GM18520 (cell line): ENCODE data around the gene LDAH.

ENCODE experiments used
- ATAC-seq: cut with Tn5 transposase; IDR thresholded peaks from one replicate; pipeline ENCODE4 v1.9.1; 2021; ENCODE audit not compliant: unreplicated experiment

Gene LDAH

GRCh38 chr2:20781656-20782265 is 41.1 kb downstream of the LDAH start:
- peak; percentile 59 for ATAC-seq

- no peak for ATAC-seq
Observed at GRCh38 chr2:20771299-20771698, 51.6 kb downstream of the LDAH start.

GRCh38 chr2:20766798-20767644 is 55.9 kb downstream of the LDAH start:
- ATAC-seq, result no peak

- ATAC-seq, result no peak
Observed at GRCh38 chr2:20766213-20766612, 56.7 kb downstream of the LDAH start.

- no peak for ATAC-seq
Observed at GRCh38 chr2:20762945-20763683, 59.8 kb downstream of the LDAH start.

GRCh38 chr2:20759487-20759886 is 63.4 kb downstream of the LDAH start:
- ATAC-seq, result no peak

GRCh38 chr2:20758997-20759396 is 63.9 kb downstream of the LDAH start:
- no peak for ATAC-seq

- ATAC-seq, result no peak
Observed at GRCh38 chr2:20757405-20758090, 65.4 kb downstream of the LDAH start.

- no peak for ATAC-seq
Observed at GRCh38 chr2:20755132-20755800, 67.6 kb downstream of the LDAH start.

- ATAC-seq, result no peak
Observed at GRCh38 chr2:20752293-20752692, 70.6 kb downstream of the LDAH start.

- ATAC-seq, result no peak
Observed at GRCh38 chr2:20747317-20747716, 75.6 kb downstream of the LDAH start.

GRCh38 chr2:20745924-20746555 is 76.9 kb downstream of the LDAH start:
- no peak for ATAC-seq

- peak; percentile 94 for ATAC-seq
Observed at GRCh38 chr2:20744366-20745335, 78.2 kb downstream of the LDAH start.

- ATAC-seq, result no peak
Observed at GRCh38 chr2:20738772-20739171, 84.1 kb downstream of the LDAH start.

- peak; percentile 92 for ATAC-seq
Observed at GRCh38 chr2:20737505-20737904, 85.4 kb downstream of the LDAH start.

GRCh38 chr2:20728114-20728758 is 94.7 kb downstream of the LDAH start:
- ATAC-seq, result no peak

- ATAC-seq, result no peak
Observed at GRCh38 chr2:20726913-20727312, 96.0 kb downstream of the LDAH start.

GRCh38 chr2:20725782-20726181 is 97.1 kb downstream of the LDAH start:
- no peak for ATAC-seq
